ENCODE measurements around the gene VARS2. TPM values are rescaled to one million over a fixed set of nuclear protein-coding genes. Genes with fewer than 3 reads are reported as not detected.

VARS2 gene
- total and polyA plus RNA-seq, 11 donors, result 10.7 to 28.5 (median 18.8) TPM

DNA sequence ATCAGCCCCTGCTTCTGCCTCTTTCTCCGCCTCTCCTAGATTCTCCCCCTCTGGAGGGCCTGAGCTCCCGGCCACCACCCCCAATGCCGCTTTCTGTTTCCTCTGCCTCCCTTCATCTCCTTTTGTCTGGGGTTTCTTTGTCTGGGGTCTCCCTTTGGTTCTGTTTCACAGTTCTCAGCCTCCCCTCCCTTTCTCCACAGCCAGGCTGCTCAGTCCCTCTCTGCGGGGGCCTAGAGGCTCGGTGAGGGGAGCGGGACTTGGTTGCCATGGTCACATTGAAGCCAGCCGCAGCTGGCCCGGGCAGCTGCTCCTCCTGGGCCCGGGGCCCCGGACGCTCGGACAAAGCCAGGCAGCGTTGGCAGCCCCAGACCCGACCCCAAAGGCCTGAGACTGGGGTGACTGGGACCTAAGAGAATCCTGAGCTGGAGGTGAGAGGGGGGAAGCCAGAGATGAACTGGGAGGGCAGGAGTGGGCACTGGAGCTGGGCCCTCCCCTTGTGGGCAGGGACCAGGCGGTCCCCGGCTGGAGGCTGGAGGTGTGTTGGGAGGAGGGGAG lies 33.3 kb upstream of the VARS2 start:
- intact Hi-C loops (cut with DNase I), result loop anchor here in 4 of 10 donors (5.0 to 10.0 kb wide), 4 partner anchors 146 to 203 kb away; partner anchors contain the start of gene PPP1R18 (in 1 of the 4)
- Histone ChIP-seq H3K27ac (no peak overlapping the region), H3K9me3 (no peaks in the 10 kb centered on the region), H3K4me1 (peaks cover 9 to 56% (median 32%) of the 10 kb centered on the region in 12 donors), H3K27me3 (peaks cover 0 to 3% (median 0%) of the 10 kb centered on the region in 9 donors), H3K4me3 (no peak overlapping the region), H3K36me3 (no peaks in the 10 kb centered on the region)
- no peak for DNase-seq
- no peak for TF ChIP-seq POLR2A (IDR thresholded peaks at IDR 0.05)
- TF ChIP-seq, protein P1, sequence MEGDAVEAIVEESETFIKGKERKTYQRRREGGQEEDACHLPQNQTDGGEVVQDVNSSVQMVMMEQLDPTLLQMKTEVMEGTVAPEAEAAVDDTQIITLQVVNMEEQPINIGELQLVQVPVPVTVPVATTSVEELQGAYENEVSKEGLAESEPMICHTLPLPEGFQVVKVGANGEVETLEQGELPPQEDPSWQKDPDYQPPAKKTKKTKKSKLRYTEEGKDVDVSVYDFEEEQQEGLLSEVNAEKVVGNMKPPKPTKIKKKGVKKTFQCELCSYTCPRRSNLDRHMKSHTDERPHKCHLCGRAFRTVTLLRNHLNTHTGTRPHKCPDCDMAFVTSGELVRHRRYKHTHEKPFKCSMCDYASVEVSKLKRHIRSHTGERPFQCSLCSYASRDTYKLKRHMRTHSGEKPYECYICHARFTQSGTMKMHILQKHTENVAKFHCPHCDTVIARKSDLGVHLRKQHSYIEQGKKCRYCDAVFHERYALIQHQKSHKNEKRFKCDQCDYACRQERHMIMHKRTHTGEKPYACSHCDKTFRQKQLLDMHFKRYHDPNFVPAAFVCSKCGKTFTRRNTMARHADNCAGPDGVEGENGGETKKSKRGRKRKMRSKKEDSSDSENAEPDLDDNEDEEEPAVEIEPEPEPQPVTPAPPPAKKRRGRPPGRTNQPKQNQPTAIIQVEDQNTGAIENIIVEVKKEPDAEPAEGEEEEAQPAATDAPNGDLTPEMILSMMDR (IDR thresholded peaks at IDR 0.05), result no peak
- WGBS, 4 donors, result 81 to 86% (median 83%) methylated on average over 16 of the region's 16 CpGs
- ATAC-seq, result no peak

DNA sequence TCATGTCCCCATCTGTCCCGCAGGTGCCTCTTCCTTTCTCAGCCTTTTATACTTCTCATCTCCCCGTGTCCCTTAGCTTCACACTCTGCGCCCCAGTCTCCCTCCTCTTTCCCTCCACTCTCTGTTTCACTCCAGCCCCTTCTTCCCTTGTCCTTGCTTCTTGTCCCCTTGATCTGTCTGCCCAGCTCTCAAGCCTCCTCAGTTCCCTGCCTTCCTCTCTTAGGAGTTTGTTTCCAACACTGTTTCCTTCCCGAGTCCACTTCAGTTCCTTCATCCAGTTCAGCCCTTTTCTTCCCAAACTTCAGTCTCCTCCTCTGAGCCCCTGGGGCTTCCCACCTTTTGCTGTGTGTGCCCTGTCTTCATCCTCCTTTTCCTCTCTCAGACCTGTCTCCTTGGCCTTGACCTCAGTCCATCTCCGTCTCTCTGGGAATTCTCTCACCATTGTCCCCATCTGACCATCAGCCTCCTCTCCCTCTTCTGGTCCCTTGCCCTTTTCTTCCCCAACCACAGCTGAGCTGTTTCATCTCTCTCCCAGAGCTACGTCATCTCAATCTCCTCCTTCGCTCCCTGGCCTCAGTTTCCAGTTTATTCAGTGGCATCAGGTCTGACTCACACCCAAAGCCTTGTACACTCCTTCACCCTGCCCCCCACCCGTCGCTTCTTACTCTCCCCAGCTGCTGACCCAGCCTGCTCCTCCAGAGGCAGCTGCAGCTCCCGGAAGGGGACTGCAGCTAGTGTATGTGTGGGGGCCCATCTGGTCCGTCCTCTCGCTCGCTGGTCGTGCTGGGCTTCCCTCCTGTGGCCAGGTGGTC lies 32.4 kb upstream of the VARS2 start:
- ATAC-seq (peak in 1 of 4 donors; percentile 16), DNase-seq (peak in 1 of 5 donors; percentile 46)
- H3K36me3 ChIP-seq, result no peaks in the 10 kb centered on the region
- intact Hi-C loops (cut with DNase I), result loop anchor here in 4 of 10 donors (5.0 to 10.0 kb wide), 4 partner anchors 147 to 204 kb away; partner anchors contain the start of gene PPP1R18 (in 1 of the 4)
- peaks cover 9 to 56% (median 39%) of the 10 kb centered on the region in 12 donors for H3K4me1 ChIP-seq
- no peaks in the 10 kb centered on the region for H3K9me3 ChIP-seq
- no peak overlapping the region for H3K4me3 ChIP-seq
- H3K27ac ChIP-seq, result peak overlapping the region in 6 of 12 donors; percentile 43 to 88 (median 80)
- H3K27me3 ChIP-seq, result peaks cover 0 to 3% (median 0%) of the 10 kb centered on the region in 9 donors
- TF ChIP-seq POLR2A (IDR thresholded peaks at IDR 0.05), result no peak
- 74 to 81% (median 76%) methylated on average over 14 of the region's 14 CpGs for WGBS, 4 donors

DNA sequence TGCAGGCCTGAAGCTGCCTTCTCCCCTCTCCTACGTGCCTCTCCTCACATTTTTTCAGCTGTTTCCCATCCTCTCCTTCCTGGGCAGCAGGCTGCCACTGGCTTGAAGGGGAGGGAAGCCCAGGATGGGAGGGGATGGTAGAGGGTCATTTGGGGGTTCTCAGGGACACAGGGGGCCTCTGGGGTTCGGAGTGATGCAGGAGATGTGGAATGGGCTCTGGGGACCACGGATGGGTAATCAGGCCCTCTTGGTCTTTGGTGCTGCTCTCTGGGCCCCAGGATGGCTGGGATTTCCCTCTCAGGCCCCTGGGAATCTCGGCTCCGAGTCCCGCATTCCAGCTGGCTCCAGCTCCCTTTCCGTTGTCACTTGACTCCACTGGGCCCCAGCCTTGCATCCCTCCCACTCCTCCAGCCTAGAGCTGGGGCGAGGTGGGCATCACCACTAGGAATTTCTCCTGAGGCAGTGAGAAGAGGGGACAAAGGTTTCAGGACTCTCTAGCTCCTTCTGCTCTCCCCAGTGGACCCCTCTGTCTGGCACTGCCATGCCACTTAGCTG lies 31.8 kb upstream of the VARS2 start:
- peaks cover 0 to 3% (median 0%) of the 10 kb centered on the region in 9 donors for H3K27me3 ChIP-seq
- H3K4me1 ChIP-seq, result peaks cover 9 to 57% (median 38%) of the 10 kb centered on the region in 12 donors
- DNase-seq (no peak), ATAC-seq (no peak)
- H3K4me3 ChIP-seq, result no peak overlapping the region
- no peaks in the 10 kb centered on the region for H3K9me3 ChIP-seq
- WGBS, 4 donors, result 29 to 45% (median 39%) methylated on average over 7 to 8 of the region's 8 CpGs
- peak overlapping the region in 10 of 12 donors; percentile 13 to 88 (median 82) for H3K27ac ChIP-seq
- intact Hi-C loops (cut with DNase I), result loop anchor here in 4 of 10 donors (5.0 to 10.0 kb wide), 4 partner anchors 147 to 205 kb away; partner anchors contain the start of gene PPP1R18 (in 1 of the 4)
- TF ChIP-seq POLR2A (IDR thresholded peaks at IDR 0.05), result no peak
- TF ChIP-seq, protein P1 (IDR thresholded peaks at IDR 0.05), result no peak
- no peaks in the 10 kb centered on the region for H3K36me3 ChIP-seq

DNA sequence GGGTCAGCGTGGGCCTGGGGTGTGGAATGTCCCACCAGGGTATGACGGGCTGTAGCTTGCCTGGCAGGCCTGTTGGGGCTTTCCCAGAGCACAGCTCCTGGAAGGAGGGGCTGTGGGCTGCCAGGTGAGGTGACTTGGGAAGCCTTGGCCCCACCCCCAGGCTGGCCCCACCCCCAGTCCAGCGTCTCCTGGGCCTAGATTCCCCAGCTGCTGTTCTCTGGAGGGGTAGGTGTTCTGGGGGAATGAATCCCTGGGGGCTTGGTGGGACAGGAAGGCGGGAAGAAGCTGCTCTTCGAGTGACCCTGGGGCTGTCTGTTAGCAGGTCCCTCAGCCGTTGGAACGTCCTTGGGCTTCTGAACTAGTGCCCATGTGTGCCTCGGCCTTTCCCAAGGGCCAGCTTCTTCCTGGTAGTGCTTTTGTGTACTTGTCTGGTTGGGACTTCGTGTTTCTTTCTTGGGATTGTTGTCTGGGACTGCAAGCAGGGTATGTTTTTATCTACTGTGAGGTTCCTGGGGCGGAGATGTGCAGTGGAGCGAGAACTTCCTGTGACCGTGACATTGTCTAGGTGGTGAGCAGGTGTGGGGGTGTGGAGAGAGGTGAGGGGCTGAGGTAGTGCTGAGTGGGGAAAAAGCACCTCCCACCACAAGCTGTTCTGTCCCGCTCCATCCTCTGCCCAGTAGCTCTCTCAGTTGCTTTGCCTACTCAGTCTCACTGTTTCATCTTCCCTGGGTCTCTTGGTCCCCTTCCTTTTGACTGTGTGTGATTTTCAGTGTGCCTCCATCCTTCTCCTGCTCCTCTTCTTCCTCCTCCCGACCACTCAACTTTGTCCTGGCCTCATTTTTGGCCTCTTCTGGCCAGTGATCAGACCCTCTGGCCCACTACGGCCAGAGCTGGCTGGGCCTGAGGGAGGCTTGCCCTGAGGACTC lies 31.0 kb upstream of the VARS2 start:
- TF ChIP-seq POLR2A (IDR thresholded peaks at IDR 0.05), result no peak
- TF ChIP-seq, protein P1 (IDR thresholded peaks at IDR 0.05), result no peak
- WGBS, 4 donors, result 67 to 72% (median 69%) methylated on average over 10 to 15 of the region's 15 CpGs
- Histone ChIP-seq H3K36me3 (no peaks in the 10 kb centered on the region), H3K9me3 (no peaks in the 10 kb centered on the region), H3K4me1 (peaks cover 9 to 51% (median 34%) of the 10 kb centered on the region in 12 donors), H3K4me3 (peak overlapping the region in 4 of 12 donors; percentile 65 to 79 (median 70)), H3K27me3 (peaks cover 0 to 3% (median 0%) of the 10 kb centered on the region in 9 donors), H3K27ac (peak overlapping the region in 10 of 12 donors; percentile 50 to 88 (median 82))
- intact Hi-C loops (cut with DNase I), result loop anchor here in 4 of 10 donors (5.0 to 10.0 kb wide), 4 partner anchors 148 to 206 kb away; partner anchors contain the start of gene PPP1R18 (in 1 of the 4)
- ATAC-seq, result no peak
- no peak for DNase-seq
